ENCODE data around the gene CEL. TPM values are rescaled to one million over a fixed set of nuclear protein-coding genes. Genes with fewer than 3 reads are reported as not detected.
A peak's percentile ranks its signal among the peaks of the same experiment; 100 is the strongest.
"Not testable (repeated sequence)": the region's sequence is repeated elsewhere in the genome, so short reads cannot be mapped to it uniquely, and the experiment has no call there.

CEL gene
- total and polyA plus RNA-seq, 10 donors: 0.46 to 5.3 (median 0.72) TPM; not detected in 2

GRCh38 chr9:133067006-133067405, 5.2 kb downstream of the CEL start:
- 91 to 98% (median 95%) methylated on average over 7 to 11 of the region's 11 CpGs for WGBS, 5 donors
- no peaks in the 10 kb centered on the region for H3K4me1 ChIP-seq
- no peaks in the 10 kb centered on the region for H3K9me3 ChIP-seq
- no peak overlapping the region for H3K27ac ChIP-seq
- H3K27me3 ChIP-seq (replicated peaks in 1 of 7): no peaks in the 10 kb centered on the region
- peaks cover 0 to 9% (median 0%) of the 10 kb centered on the region in 6 donors for H3K36me3 ChIP-seq
- intact Hi-C loops (cut with DNase I; ENCODE audit: low total_unique reads): no loop called here
- TF ChIP-seq CTCF (IDR thresholded peaks at IDR 0.05 in 8 of 11, conservative IDR thresholded peaks at IDR 0.05 in 3 of 11): no peak
- TF ChIP-seq POLR2AphosphoS5 (IDR thresholded peaks at IDR 0.05): no peak
- no peak for TF ChIP-seq POLR2A (IDR thresholded peaks at IDR 0.05)
- no peak overlapping the region for H3K4me3 ChIP-seq
- peak; percentile 44 for DNase-seq

- WGBS, 5 donors: 86 to 93% (median 89%) methylated on average over 6 to 11 of the region's 11 CpGs
These were observed 6.0 kb downstream of the CEL start for GRCh38 chr9:133067813-133068212.

GRCh38 chr9:133068431-133068830, 6.7 kb downstream of the CEL start:
- WGBS, 5 donors: 85 to 100% (median 100%) methylated on average over 2 to 5 of the region's 15 CpGs; no CpG with 5 or more reads in 2 of the 5 donors
- H3K27ac ChIP-seq; intact Hi-C loops (cut with DNase I; ENCODE audit: low total_unique reads); DNase-seq; H3K36me3 ChIP-seq; H3K9me3 ChIP-seq; H3K4me3 ChIP-seq; H3K27me3 ChIP-seq (replicated peaks in 1 of 7); H3K4me1 ChIP-seq: not testable (repeated sequence)

More at GRCh38 chr9:133067813-133068212, 6.0 kb downstream of the CEL start:
- no peak for TF ChIP-seq CTCF (IDR thresholded peaks at IDR 0.05 in 8 of 11, conservative IDR thresholded peaks at IDR 0.05 in 3 of 11)
- TF ChIP-seq POLR2AphosphoS5 (IDR thresholded peaks at IDR 0.05): no peak
- TF ChIP-seq POLR2A (IDR thresholded peaks at IDR 0.05): no peak
- H3K4me3 ChIP-seq: no peak overlapping the region
- no peak overlapping the region for H3K27ac ChIP-seq
- peaks cover 0 to 9% (median 0%) of the 10 kb centered on the region in 6 donors for H3K36me3 ChIP-seq
- H3K4me1 ChIP-seq: no peaks in the 10 kb centered on the region
- H3K27me3 ChIP-seq (replicated peaks in 1 of 7): no peaks in the 10 kb centered on the region
- intact Hi-C loops (cut with DNase I; ENCODE audit: low total_unique reads): no loop called here
- no peaks in the 10 kb centered on the region for H3K9me3 ChIP-seq
- DNase-seq: no peak

- H3K27me3 ChIP-seq (replicated peaks in 1 of 7); H3K4me3 ChIP-seq; H3K36me3 ChIP-seq; H3K4me1 ChIP-seq; H3K27ac ChIP-seq; intact Hi-C loops (cut with DNase I; ENCODE audit: low total_unique reads); H3K9me3 ChIP-seq: not testable (repeated sequence)
- peak; percentile 51 for DNase-seq
- 89 to 95% (median 93%) methylated on average over 17 of the region's 17 CpGs for WGBS, 5 donors
These were observed 8.8 kb downstream of the CEL start for GRCh38 chr9:133070500-133070961.

- H3K9me3 ChIP-seq; H3K27ac ChIP-seq; H3K36me3 ChIP-seq; H3K4me1 ChIP-seq; intact Hi-C loops (cut with DNase I; ENCODE audit: low total_unique reads); DNase-seq; H3K27me3 ChIP-seq (replicated peaks in 1 of 7); H3K4me3 ChIP-seq: not testable (repeated sequence)
- WGBS, 5 donors: 81 to 98% (median 96%) methylated on average over 10 to 23 of the region's 31 CpGs
These were observed 9.2 kb downstream of the CEL start for GRCh38 chr9:133070985-133071384.

Measured in spleen (tissue), 11 donors.